Measurements from ENCODE around the gene FXN. TPM values are rescaled to one million over a fixed set of nuclear protein-coding genes. Genes with fewer than 3 reads are reported as not detected.

Gene FXN
- total RNA-seq, 4 donors from 2014 or later: 4.0 to 7.2 (median 5.5) TPM

DNA sequence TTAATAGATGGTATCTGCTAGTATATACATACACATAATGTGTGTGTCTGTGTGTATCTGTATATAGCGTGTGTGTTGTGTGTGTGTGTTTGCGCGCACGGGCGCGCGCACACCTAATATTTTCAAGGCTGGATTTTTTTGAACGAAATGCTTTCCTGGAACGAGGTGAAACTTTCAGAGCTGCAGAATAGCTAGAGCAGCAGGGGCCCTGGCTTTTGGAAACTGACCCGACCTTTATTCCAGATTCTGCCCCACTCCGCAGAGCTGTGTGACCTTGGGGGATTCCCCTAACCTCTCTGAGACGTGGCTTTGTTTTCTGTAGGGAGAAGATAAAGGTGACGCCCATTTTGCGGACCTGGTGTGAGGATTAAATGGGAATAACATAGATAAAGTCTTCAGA is 757 bp downstream of the FXN start:
- TF ChIP-seq CTCF (IDR thresholded peaks at IDR 0.05): no peak
- DNase-seq (ENCODE audit: low spot score): no peak
- no peak for ATAC-seq (ENCODE audit: low FRiP score)

DNA sequence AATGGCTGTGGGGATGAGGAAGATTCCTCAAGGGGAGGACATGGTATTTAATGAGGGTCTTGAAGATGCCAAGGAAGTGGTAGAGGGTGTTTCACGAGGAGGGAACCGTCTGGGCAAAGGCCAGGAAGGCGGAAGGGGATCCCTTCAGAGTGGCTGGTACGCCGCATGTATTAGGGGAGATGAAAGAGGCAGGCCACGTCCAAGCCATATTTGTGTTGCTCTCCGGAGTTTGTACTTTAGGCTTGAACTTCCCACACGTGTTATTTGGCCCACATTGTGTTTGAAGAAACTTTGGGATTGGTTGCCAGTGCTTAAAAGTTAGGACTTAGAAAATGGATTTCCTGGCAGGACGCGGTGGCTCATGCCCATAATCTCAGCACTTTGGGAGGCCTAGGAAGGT is 1.2 kb downstream of the FXN start:
- no peak for DNase-seq (ENCODE audit: low spot score)
- TF ChIP-seq CTCF (IDR thresholded peaks at IDR 0.05): no peak
- no peak for ATAC-seq (ENCODE audit: low FRiP score)

- no peak for TF ChIP-seq CTCF (IDR thresholded peaks at IDR 0.05)
- no peak for ATAC-seq (ENCODE audit: low FRiP score)
- DNase-seq (ENCODE audit: low spot score): no peak
Measured at GRCh38 chr9:69040646-69041045, 5.1 kb downstream of the FXN start.

GRCh38 chr9:69044240-69045219 is 9.0 kb downstream of the FXN start:
- DNase-seq (ENCODE audit: low spot score) (no peak), ATAC-seq (ENCODE audit: low FRiP score) (no peak)
- TF ChIP-seq CTCF (IDR thresholded peaks at IDR 0.05): no peak

DNA sequence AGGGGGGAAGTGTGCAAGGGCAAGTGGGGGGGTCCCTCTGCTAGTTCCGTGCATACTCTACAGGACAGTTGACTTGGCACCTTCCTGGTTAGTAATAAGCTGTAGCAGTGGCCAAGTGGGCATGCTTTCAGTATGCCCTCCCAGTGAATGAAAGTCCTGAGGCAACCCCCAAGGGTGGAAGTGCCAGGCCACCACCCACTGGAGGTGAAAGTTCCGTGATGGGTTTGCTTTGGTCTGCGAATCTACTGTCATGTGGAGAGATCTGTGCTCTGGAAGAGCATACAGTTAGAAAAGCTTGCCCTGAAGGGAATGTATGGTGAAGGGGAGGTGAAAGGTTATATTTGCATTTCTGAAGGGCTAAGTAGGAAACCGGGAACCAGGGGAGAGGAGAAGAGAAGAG is 10.3 kb downstream of the FXN start:
- DNase-seq (ENCODE audit: low spot score) (no peak), ATAC-seq (ENCODE audit: low FRiP score) (no peak)
- TF ChIP-seq CTCF (IDR thresholded peaks at IDR 0.05): no peak

- ATAC-seq (ENCODE audit: low FRiP score) (no peak), DNase-seq (ENCODE audit: low spot score) (no peak)
- TF ChIP-seq CTCF (IDR thresholded peaks at IDR 0.05): no peak
Measured at GRCh38 chr9:69046723-69047122, 11.2 kb downstream of the FXN start.

DNA sequence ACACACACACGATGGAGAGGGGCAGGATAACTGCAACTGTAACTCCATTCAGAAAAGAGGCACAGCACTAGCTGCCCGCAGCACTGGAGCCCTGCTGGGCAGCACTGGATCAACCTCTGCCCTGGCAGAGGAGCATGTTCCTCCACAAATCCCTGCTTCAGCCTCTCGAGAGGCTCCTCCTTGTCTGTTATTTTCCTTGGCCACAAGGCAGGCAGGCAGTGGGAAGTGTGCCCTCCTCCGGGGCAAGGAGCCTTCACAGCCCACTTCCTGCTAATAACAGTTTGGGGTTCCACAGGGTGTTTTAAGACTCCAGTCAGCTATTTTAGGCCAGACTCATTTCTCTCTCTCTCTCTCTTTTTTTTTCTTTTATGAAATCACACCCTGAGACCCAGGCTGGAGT is 11.8 kb downstream of the FXN start:
- no peak for TF ChIP-seq CTCF (IDR thresholded peaks at IDR 0.05)
- ATAC-seq (ENCODE audit: low FRiP score): no peak
- DNase-seq (ENCODE audit: low spot score): no peak
